GM21528 (cell line): ENCODE data around the gene FAM50A.
"Not testable (repeated sequence)": the region's sequence is repeated elsewhere in the genome, so short reads cannot be mapped to it uniquely, and the experiment has no call there.

Source experiments
- ATAC-seq: cut with Tn5 transposase; IDR thresholded peaks from one replicate; pipeline ENCODE4 v1.9.1; 2021; ENCODE audit warnings: mild to moderate bottlenecking, moderate library complexity; ENCODE audit not compliant: unreplicated experiment, low FRiP score

FAM50A gene

GRCh38 chrX:154443992-154444754, at the start of gene FAM50A:
TSS of gene FAM50A (plus strand) at chrX:154444141. CDS start at chrX:154444236, 95 bp downstream.
- ATAC-seq: peak; percentile 59

- not testable (repeated sequence) for ATAC-seq
Observed at GRCh38 chrX:154396363-154396762, 47.6 kb upstream of the FAM50A start.

- ATAC-seq: peak; percentile 56
Observed at GRCh38 chrX:154396973-154397887, 46.7 kb upstream of the FAM50A start.

DNA sequence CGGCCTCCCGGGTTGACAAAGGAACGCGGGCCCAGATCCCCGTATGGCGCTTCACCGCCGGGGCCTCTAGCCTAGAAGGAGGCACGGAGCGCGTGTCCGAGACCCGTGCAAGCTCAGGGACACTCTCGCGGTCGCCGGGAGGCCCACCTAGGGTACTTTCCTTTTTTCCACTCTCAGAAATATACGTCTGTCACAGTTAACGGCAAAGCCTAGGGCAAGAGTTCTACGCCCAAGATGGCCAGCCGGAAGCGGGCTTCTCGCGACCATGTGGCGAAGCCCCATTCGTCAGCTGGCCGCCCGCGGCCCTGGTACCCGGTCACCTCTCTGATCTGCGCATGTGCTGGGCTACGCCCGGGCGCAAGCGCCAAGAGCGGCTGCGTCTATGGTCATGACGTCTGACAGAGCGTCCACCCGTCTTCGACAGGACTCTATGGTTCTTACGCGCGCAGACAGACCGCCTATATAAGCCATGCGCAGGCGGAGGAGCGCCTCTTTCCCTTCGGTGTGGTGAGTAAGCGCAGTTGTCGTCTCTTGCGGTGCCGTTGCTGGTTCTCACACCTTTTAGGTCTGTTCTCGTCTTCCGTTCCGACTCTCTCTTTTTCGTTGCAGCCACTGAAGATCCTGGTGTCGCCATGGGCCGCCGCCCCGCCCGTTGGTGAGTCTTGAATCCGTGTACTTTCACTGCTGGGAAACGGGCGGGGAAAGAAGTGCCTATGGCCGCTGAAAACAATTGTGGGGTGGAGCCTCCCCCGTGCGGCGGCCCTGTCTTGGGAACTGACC, 45.9 kb upstream of the FAM50A start, which contains the start of gene RPL10:
Gene RPL10, plus strand, starts transcription at position 490 of the 780 bp plus-strand sequence. Its CDS starts 143 bp downstream, at position 633.
- ATAC-seq: peak; percentile 81

DNA sequence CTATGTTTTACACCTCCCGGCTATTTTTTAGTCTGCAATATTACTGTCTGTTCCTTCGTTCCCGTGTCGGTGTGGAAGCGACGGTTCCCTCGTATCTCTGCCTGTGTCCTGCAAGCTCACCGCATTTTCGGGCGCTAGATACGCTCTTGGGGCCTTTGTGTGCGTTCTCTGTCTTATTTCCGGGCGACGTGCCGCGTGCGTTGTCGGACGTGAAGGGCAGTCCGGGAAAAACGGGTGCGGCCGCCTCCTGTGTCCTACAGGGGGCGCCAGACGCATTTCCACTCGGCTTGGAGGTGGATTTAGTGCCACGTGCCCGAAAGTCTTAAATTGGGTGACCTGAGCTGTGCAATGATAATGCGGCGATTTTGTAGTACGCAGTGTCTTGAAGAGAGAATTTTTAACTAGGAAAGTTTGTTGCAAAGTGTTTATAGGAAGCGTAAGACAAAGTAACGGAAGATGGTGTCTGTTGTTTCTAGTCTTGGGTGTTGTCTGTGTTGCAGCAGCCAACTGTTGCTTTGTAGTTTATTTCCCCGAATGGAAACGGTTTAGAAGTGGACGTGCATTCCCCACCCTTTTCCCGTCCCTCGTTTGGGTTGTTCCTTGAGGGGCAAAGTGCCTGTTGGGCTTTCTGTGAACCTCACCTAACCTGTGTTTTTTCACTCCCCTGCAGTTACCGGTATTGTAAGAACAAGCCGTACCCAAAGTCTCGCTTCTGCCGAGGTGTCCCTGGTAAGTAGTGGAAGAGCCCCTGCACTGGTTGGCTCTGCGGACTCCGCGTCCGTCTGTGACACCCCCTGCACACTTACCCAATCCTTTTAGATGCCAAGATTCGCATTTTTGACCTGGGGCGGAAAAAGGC, 45.0 kb upstream of the FAM50A start:
- ATAC-seq: peak; percentile 29

DNA sequence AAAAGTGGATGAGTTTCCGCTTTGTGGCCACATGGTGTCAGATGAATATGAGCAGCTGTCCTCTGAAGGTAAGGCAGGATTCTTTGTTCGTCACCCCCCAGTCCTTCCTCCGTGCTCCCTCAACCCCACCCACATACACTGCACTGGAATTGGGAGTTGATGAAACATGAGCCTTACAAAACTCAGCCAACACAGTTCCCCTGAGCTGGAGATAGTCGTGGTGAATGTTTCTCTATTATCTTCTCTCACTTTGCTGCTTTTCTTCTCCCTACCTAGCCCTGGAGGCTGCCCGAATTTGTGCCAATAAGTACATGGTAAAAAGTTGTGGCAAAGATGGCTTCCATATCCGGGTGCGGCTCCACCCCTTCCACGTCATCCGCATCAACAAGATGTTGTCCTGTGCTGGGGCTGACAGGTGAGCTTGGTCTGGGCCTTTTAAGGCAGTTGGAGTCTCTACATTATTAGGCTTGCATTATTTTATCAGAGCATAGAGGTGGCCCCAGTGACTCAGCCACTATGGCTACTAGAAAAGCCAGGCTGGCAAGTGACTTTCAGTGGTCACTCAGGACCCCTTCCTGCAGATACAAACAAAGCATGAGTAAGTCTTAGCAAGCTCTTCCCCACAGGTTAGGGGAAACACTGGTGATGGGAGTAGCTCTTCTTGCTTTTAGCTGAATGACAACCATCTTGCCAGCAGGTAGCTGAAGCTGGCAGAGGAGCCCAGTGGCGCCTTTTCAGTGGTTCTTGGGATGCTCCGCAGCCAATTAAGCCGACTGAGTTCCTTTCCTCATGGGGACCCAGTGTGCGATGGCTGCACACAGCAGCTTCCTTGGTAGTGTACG, 44.2 kb upstream of the FAM50A start:
- no peak for ATAC-seq

GRCh38 chrX:154400369-154400817, 43.5 kb upstream of the FAM50A start:
- not testable (repeated sequence) for ATAC-seq

DNA sequence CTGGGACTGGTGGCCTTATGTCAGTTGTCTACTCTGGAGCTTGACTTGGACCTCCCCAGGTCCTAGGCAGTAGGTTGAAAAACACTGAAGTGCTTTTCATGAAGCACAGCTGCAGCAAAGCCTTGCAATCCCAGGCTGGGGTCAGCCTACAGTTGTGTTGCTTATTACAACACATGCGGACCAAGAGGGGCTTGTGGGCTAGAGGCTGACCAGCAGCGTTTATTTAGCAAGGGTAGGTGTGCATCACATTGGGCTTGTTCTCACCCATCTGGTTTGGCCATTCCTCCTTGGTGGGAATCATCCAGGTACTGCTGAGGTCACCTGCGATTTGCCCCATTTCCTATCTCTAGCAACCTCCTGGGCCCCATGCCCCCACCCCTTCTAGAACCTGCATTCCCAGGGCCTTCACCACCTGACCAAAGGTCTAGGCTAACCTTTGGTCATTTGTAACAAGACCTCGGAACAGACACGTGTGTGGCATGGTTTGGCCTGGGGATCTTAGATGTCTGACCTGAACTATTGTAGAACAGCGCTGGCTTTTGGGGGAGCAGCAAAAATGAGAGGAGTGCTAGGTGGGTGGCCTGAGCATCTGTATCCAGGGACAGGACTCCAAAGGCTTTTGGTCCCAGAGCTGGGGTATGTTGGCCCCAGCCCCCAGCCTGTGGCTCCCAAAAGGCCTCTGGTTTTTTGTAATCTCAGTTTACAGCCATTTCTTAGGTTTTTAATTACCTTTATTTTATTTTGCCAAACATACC, 42.7 kb upstream of the FAM50A start:
- ATAC-seq: no peak

GRCh38 chrX:154401918-154402621, 41.9 kb upstream of the FAM50A start:
- ATAC-seq: no peak

DNA sequence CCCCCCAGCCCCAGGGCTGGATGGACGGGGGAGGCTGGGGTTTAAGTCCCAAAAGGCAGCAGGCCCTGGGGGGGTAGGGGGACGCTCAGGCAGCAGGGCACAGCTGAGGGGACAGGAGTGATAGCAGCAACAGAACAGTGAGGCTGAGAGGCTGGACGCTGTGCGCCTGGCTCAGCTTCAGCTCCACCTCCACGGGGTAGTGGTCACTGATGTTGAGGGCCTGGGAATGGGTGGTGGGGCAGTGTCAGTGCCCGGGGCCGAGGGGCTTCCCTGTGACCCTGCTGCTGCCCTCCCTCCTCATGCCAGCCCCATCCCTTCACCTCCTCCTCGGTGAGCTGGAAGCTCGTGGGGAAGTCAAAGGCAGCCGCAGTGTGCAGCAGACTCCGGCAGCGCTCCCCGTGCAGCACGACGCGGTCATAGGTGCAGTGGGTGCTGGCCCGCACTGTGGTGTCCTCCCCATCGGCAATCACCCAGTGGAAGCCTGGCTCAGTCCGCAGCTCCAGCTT, 41.3 kb upstream of the FAM50A start:
- ATAC-seq: no peak

DNA sequence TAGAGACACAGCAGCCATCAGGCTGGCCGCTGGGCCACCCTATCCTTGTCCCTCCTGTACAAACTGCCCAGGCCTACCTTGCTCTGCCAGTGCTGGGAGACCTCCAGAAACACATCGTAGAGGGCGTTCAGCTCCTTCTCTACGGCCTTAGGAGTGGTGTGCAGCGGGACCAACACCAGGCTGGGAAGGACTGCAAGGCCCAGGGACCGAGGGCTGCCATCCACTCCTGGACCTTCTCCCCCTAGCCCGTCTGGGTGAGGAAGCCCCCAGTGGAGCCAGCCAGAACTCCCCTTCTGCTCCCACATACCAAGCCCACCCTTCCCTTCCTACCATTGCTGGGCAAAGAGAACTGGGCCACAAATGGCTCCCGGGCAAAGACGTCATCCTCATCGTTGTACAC, 40.7 kb upstream of the FAM50A start:
- no peak for ATAC-seq

GRCh38 chrX:154403858-154404257, 40.1 kb upstream of the FAM50A start:
- no peak for ATAC-seq

DNA sequence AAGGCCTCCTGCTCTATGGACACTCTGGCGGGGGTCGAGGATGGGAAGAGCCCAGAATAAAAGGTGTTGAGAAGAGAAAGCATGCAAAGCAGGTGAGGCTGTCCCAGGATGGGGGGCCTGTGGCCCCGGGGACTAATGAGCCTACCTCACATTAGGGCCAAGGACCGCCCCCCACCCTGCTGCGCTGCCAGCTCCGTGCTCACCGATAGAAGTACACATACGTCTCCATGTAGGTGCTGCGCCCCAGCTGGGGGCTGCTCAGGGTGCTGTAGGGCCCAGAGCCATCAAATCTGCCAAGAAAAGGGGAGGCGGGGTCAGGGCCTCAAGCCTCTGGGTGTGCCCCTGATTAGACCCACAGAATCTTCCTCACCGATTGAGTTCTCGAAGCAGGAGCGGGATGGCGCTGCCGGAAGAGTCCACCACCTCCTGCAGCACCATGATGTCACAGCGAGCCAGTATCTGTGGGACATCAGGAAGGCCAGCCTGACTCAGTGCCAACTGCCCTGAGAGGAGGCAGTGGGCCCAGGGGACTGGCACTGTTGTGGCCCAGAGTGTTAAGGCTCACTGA, 39.2 kb upstream of the FAM50A start:
- ATAC-seq: no peak

DNA sequence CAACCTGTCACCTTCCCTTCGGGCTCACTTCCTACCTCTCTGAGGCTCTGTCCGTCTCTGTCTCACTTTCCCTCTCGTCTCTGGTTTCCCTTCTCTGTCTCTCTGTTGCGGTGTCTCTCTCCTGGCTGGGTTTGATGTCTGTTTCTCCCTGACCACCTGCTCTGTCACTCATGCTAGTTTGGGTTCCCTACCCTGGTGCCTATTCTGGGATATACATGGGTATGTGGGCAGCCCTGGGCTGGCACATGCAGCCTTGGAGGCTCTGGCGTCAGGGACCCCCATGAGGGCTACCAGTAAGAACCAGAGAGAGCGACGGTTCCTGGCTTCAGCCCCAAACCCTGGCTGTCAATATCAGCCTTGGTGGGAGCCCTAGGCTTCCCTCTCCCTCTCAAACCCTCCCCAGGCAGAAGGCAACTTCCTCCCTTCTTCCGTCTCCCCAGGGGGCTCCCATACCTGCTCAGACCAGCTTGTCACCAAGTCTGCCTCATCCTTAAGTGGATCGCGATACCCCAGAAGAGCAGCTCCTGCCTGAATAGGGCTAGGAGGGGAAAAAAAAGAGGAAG, 35.2 kb upstream of the FAM50A start:
- ATAC-seq: no peak

- ATAC-seq: no peak
Observed at GRCh38 chrX:154409222-154409871, 34.6 kb upstream of the FAM50A start, which contains the start of gene DNASE1L1. TSS of gene DNASE1L1 (minus strand) at chrX:154409254. CDS start at chrX:154405568, 3,686 bp downstream.

DNA sequence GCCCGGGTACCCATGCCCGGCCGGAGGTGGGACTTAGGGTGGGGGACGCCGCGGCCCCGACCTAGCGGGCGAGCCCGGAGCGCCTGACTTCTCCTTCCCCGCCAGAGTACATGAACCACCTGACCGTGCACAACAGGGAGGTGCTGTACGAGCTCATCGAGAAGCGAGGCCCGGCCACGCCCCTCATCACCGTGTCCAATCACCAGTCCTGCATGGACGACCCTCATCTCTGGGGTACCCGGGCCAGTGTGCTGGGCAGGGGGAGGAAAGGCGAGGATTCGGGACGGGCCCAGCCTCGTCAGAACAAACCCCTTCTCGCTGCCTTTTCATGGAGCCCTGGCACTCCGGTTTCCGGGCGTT, 32.0 kb upstream of the FAM50A start:
- peak; percentile 46 for ATAC-seq
